Stimulated activated CD8-positive, alpha-beta memory T cell treated with anti-CD3 and anti-CD28 coated beads, Interleukin-12 subunit alpha, Interleukin-12 subunit beta, amount 100 ng/mL, for 24 hours (primary cell): Measurements from ENCODE around the gene CHKB.

Source experiments
- DNase-seq: peaks from one replicate; pipeline ENCODE4 v3.0.0-alpha.2; 2020; ENCODE audit errors: extremely low read depth

CHKB gene

GRCh38 chr22:50599816-50600455 is 17.3 kb upstream of the CHKB start:
- DNase-seq, result peak; percentile 30

DNA sequence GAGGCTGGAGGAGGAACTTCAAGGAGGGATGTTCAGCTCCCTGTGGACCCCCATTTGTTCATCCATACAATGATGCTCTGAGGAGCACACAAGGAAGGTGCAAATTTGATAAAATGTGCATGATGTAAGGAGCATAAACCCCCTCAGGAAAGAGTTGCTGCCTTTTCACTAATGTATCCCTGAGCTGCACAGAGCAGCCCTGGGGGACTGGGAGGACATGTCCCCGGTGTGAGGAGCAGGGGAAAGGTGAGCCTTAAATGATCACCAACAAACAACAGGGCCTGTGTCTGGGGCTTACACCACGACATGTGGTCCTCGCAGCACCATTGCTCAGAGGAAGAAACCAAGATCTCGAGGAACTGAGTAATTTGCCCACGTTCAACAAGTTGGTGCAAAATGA is 14.4 kb upstream of the CHKB start:
- no peak for DNase-seq

- no peak for DNase-seq
Observed at GRCh38 chr22:50595189-50595588, 12.5 kb upstream of the CHKB start.

DNA sequence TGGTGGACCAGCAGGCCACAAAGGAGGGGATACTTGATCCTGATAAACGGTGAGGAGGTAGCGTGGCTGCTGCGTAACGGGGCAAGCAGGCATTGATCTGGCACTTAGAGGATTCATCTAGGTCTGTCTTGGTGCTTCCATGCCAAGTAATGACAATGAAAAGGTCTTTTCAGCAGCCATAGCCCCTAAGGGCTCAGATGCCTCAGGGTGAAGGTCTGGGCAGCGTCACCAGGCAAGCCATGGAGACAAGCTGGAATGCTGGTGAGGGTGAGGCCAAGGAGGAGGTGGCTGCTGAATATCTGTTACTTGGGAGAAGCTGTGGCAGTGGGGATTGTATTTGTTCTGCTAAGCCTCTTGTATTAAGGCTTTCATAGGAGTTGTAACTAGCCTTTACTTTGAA is 4.8 kb upstream of the CHKB start:
- DNase-seq, result no peak

DNA sequence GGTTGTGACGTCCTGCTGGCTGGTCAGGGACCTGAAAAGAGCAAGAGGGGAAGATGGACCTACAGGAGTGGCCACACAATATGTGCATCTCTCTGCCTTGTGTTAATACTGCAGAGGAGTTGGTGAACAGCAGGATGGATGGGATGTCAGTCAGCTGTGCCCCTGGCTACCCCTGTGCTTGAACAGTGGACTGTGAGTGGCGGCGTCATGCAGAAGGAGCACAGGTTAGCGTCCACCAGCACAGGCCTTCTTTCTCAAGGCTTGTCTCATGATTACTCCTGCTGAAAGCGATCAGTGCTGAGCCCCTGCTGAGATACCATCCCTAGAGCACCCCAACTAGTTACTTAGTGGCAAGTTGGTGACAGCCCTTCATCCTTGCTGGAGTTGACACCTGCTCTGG is 3.8 kb upstream of the CHKB start:
- no peak for DNase-seq

GRCh38 chr22:50585781-50586180 is 3.1 kb upstream of the CHKB start:
- DNase-seq, result no peak

- DNase-seq, result no peak
Observed at GRCh38 chr22:50585238-50585637, 2.6 kb upstream of the CHKB start.

GRCh38 chr22:50584106-50585096 is 1.8 kb upstream of the CHKB start:
- DNase-seq, result no peak

DNA sequence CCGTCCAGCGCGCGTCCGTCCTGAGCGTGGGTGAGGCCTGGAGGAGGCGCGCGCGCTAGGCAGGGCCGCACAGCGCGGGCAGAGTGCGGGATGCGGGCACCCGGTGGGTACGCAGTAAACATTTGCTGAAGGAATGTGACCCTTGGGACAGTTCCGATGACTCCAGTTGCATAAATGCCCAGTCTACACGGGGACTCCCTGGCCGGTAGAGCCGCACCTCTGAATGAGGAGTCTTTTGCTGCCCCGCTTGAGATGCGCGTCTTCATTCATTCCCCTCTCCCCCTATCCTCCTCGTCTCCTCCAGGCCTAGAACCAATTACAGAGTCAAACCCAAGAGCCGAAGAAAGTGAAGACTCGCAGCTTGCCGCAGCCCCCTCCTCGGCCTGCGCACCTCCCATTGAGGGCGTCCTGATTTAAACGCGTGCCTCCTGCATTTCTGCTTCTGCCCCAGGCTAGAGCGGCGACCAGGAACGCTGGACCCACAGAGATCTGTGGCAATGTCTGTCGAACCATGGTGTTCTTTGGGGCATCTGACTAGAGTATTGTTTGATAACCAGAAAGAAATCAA is 729 bp upstream of the CHKB start:
- no peak for DNase-seq

DNA sequence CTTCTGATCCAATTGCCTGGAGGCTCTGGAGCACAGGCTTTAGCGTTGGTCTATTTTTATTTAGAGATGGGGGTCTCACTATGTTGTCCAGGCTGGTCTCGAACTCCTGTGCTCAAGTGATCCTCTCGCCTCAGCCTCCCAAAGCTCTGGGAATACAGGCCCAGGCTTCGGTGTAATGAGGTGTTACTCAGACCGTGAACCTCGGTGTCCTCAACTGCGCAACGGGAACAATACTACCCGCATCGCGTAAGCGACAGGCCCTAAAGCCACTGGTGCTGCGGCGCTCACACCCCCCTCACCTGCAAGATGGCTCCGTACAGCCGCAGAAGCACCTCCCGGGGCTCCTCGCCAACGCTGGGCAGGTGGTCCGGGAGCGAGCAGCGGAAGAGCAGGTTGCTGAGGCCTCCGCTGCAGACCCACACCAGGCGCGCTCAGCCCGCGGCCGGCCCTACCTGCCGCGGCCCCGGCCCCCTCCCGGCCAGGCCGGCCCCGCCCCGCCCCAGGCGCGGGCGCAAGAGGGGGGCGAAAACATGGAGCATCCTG is 628 bp downstream of the CHKB start:
- no peak for DNase-seq

DNA sequence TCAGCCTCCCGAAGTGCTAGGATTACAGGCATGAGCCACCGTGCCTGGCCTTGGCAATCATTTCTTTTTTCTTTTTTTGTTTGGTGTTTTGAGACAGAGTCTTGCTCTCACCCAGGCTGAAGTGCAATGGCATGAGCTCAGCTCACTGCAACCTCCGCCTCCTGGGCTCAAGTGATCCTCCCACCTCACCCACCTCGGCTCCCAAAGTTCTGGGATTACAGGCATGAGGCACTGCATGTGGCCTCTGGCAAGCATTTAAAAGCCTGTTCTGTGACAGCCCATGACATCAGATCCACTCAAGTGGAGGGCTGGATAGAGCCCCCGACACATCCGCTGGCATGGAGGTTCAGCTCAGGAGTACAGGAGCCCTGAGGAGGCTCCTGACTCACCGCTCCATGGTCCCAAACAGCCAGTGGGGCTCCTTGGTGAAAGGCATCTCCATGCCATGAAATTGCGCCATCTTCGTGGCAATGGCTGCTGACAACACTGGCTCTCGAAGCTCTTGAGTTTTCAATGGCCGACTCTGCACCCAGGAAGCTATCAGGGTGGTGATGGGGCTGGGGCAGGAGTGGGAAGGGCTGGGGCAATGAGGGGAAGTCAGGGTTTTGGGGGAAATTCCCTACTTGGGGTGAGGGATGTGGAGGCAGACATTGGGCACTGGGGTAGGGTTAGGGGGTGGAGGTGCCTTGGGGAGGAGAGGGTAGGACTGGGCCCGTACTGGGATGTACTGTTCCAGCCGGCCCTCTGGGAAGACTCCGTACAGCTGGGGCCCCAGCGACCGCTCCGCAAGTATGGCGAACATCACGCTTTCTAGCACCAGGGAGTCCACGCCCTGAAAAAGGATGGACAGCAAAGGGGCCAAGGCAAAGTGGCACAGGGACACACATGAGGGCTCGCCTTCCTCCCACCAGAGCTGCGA is 1.4 kb downstream of the CHKB start:
- no peak for DNase-seq

- no peak for DNase-seq
Observed at GRCh38 chr22:50579752-50580151, 2.9 kb downstream of the CHKB start.

GRCh38 chr22:50578776-50579310 is 3.8 kb downstream of the CHKB start:
- DNase-seq, result no peak

GRCh38 chr22:50577987-50578775 is 4.5 kb downstream of the CHKB start, which contains the start of gene CPT1B:
Gene CPT1B (minus strand): TSS chr22:50578427. CDS start chr22:50577915, 512 bp downstream.
- DNase-seq, result no peak

DNA sequence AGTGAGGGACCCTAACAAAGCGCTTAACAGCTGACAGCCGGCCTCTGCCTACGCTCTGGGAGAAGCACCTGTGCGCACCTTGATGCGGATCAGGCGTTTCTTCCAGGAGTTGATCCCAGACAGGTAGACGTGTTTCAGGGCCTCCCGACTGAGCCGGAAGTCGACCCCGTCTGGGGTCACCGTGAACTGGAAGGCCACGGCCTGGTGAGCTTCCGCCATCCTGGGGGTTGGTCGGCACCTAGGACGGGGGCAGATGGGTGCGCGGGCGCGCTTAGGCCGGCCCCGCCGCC is 5.0 kb downstream of the CHKB start:
- no peak for DNase-seq

- DNase-seq, result no peak
Observed at GRCh38 chr22:50576806-50577696, 5.6 kb downstream of the CHKB start.

GRCh38 chr22:50576070-50576469 is 6.6 kb downstream of the CHKB start:
- DNase-seq, result no peak

- no peak for DNase-seq
Observed at GRCh38 chr22:50575426-50575941, 7.2 kb downstream of the CHKB start.

DNA sequence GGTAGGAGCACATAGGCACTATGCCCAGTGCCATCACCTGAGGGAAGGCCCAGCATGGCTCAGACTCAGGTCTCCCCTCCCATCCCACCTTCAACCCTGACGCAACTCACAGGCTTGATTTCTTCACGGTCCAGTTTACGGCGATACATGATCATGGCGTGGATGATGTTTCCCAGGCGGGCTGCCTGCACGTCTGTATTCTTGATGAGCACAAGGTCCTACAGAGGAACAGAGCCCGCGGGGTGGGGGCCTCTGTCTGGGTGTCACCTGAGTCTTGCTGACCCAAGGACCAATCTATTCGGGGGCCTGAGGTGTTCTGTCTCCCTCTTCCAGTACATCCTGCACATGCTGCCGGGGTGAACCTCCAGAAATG is 8.3 kb downstream of the CHKB start:
- DNase-seq, result no peak
